A549 (cell line): ENCODE data around the gene SYCN.

Experiments used
- EP300 ChIP-seq, 2 experiments: fragments of >200 bp; sonication (Bioruptor Twin); formaldehyde crosslinking; IDR thresholded peaks; 2 replicates in 1 of 2; 3 replicates in 1 of 2; pipeline ENCODE4 v1.6.1; 2016 to 2017
- POLR2A ChIP-seq: IDR thresholded peaks from 2 replicates; pipeline ENCODE4 v1.6.1; 2012; ENCODE audit warnings: mild to moderate bottlenecking, low read length
- RNF2 ChIP-seq: fragments of 200-600 bp; sonication (generic); IDR thresholded peaks from 2 replicates; pipeline ENCODE4 v1.6.1; 2016; ENCODE audit warnings: low read depth, mild to moderate bottlenecking, antibody characterized with exemption, moderate library complexity, borderline replicate concordance
- SMC3 ChIP-seq: fragments of >200 bp; sonication (Bioruptor Twin); formaldehyde crosslinking; IDR thresholded peaks from 3 replicates; pipeline ENCODE4 v1.6.1; 2018; ENCODE audit warnings: inconsistent platforms
- TF ChIP-seq, protein P1 (sequence below): fragments of >200 bp; sonication (Bioruptor Twin); formaldehyde crosslinking; IDR thresholded peaks from 3 replicates; pipeline ENCODE4 v1.5.1; 2016
- TF ChIP-seq, protein P2 (sequence below): IDR thresholded peaks from 2 replicates; pipeline ENCODE4 v1.6.1; 2012

DNA sequence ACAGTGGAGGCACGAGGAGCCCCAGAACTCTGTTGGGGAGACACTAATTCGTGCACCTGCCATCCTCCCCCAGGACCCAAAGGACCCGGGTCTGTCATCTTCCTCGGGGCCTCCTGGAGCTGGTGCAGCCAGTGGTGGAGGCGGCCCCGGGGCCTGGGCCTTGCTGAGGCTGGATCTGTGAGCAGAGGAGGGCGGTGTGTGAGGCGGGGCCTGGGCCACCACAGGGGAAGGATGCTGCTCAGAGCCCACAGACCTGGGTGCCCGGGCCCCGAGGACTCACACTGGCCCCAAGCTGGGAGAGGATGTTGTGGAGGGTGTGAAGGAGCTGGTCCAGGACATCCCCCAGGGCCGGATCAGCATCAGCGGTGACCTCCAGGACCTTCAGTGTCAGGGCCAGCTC lies 32.5 kb upstream of the SYCN start:
- TF ChIP-seq SMC3, result no peak
- TF ChIP-seq, protein P1, sequence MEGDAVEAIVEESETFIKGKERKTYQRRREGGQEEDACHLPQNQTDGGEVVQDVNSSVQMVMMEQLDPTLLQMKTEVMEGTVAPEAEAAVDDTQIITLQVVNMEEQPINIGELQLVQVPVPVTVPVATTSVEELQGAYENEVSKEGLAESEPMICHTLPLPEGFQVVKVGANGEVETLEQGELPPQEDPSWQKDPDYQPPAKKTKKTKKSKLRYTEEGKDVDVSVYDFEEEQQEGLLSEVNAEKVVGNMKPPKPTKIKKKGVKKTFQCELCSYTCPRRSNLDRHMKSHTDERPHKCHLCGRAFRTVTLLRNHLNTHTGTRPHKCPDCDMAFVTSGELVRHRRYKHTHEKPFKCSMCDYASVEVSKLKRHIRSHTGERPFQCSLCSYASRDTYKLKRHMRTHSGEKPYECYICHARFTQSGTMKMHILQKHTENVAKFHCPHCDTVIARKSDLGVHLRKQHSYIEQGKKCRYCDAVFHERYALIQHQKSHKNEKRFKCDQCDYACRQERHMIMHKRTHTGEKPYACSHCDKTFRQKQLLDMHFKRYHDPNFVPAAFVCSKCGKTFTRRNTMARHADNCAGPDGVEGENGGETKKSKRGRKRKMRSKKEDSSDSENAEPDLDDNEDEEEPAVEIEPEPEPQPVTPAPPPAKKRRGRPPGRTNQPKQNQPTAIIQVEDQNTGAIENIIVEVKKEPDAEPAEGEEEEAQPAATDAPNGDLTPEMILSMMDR, result no peak
- no peak for TF ChIP-seq POLR2A
- no peak for TF ChIP-seq EP300 (IDR thresholded peaks at IDR 0.05)
- TF ChIP-seq, protein P2, sequence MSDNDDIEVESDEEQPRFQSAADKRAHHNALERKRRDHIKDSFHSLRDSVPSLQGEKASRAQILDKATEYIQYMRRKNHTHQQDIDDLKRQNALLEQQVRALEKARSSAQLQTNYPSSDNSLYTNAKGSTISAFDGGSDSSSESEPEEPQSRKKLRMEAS, result no peak
- no peak for TF ChIP-seq RNF2
